HG03060 (cell line): ENCODE data around the gene ZNF598.

Experiments used
- ATAC-seq: cut with Tn5 transposase; IDR thresholded peaks from one replicate; pipeline ENCODE4 v1.9.1; 2021; ENCODE audit warnings: low read depth, moderate number of reproducible peaks; ENCODE audit not compliant: unreplicated experiment

Gene ZNF598

GRCh38 chr16:2009791-2010510 lies at the start of gene ZNF598:
ZNF598 (minus strand) TSS chr16:2009821.
- no peak for ATAC-seq

- ATAC-seq: no peak
Observed at GRCh38 chr16:2058872-2059271, 49.3 kb upstream of the ZNF598 start.

GRCh38 chr16:2058420-2058819 lies 48.8 kb upstream of the ZNF598 start:
- no peak for ATAC-seq

- no peak for ATAC-seq
Observed at GRCh38 chr16:2057438-2057837, 47.8 kb upstream of the ZNF598 start.

DNA sequence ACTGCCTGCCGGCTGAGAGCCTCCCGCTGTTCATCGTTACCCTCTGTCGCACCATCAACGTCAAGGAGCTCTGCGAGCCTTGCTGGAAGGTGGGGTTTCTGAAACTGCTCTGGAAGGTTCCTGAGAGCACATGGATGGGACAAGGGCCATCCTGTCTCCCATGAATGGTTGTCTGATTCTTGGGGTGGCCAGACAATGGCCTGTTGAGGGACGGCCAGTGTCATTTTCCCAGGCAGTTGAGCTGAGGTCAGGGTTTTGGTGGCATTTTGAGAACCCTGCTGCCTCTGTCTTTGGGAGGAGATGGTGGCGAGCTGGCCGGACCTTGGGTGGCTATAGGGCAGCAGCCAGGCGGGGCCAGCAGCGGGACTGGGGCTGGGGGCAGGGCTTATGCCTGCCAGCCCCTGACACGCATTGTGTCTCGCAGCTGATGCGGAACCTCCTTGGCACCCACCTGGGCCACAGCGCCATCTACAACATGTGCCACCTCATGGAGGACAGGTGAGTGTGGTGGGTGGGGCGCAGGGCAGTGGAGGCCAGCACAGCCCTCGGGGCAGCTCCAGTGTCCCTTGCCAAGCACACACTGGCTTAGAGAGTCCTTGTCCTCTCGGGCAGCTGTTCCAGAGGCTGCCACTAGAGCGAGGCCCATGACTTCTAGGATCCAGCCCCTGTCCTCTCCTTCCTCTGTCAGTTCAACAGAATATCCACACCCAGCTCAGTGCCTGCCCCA lies 47.2 kb upstream of the ZNF598 start:
- ATAC-seq: no peak

DNA sequence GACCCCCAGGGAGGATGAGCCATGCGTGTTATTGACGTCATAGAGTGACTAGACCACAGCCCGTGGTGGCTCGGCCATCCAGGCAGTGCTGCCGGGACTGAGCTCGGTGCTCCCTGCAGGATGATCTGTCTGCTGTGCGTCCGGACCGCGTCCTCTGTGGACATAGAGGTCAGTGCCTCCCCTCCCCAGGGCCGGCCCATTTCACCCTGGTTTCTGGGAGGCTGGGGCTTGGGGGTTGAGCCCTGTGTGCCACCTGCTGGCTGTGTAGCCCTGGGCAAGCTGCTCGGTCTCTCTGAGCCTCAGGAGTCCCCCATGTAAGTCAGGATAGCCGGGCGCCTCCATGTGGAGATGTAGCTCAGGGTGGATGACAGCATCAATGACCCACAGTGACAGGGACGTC lies 46.5 kb upstream of the ZNF598 start:
- ATAC-seq: no peak

DNA sequence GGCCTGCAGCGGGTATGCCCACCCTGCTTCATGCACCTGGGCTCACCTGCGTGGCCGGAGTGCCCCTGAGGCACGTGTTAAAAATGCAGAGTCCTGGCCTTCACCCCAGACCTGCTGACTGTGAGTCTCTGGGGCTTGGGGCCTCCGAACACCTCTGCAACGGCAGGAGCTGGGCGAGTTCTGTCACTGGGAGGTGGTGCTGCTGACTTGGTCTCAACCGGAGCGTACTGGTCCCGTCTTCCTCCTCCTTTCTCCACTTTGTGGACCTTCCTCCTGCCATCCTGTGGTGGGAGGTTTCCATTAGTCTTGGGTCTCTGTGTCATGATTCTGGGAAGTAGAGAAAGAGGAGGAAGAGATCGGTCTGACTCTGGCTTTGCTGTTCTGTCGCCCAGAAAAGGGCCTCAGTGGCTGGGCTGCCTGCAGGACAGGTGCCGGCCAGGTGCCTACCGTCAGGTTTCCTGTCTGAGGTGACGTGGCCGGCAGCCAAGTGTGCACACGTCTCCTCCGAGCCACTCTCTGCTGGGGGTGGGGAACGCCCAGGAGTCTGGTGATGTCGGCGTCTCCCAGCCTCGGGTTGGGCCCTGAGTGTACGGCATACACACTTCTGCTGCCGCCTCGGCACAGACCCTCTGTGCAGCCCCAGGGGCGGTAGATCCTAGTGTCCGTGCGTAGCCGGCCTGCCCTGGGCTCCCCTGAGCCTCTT lies 45.1 kb upstream of the ZNF598 start:
- no peak for ATAC-seq

DNA sequence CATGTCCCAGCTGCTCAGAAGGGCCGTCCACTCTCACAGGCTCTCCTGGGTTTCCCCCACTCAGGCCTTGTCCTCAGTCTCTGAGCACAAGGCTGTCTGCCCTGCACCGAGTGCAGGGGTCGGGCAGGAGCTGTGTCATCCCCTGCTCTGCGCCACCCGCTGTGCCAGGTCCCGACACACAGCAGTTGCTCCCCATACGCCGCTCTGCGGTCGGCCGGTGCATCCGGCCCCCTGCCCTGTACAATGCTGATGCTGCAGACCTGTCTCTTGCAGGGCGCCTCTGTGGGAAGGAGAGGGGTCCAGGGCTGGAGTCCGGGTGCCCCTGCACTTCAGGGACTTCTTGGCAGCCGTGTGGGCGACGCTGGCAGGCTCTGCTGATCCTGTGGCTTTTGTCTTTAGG lies 44.3 kb upstream of the ZNF598 start:
- no peak for ATAC-seq

- ATAC-seq: no peak
Observed at GRCh38 chr16:2053211-2053610, 43.6 kb upstream of the ZNF598 start.

DNA sequence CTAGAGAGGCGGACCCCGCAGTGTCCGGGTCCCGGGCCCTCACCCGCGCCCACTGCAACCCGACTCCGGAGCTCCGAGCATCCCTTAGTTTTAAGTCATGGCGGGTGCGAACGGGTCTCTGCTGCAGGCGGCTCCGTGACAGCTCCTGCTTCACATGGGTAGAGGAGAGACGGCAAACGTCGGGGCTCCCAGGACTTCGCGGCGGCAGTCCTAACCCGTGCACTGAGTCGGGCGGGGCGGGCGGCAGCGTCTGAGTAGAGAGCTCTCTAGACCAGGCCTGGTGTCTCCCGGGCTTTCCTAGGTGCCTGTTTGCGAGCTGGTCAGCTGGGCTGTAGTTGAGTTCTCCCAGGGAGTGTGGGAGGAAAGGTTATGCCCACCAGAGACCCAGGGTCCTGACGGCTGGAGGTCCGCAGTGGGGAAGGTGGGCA lies 38.5 kb upstream of the ZNF598 start:
- no peak for ATAC-seq

GRCh38 chr16:2047330-2048115 lies 37.9 kb upstream of the ZNF598 start, which contains the start of the genes NTHL1 and TSC2:
NTHL1 (minus strand) TSS chr16:2047834; CDS start chr16:2047823, 11 bp downstream.
TSC2 (plus strand) TSS chr16:2047985; CDS start chr16:2048616, 631 bp downstream.
- ATAC-seq: peak; percentile 94

DNA sequence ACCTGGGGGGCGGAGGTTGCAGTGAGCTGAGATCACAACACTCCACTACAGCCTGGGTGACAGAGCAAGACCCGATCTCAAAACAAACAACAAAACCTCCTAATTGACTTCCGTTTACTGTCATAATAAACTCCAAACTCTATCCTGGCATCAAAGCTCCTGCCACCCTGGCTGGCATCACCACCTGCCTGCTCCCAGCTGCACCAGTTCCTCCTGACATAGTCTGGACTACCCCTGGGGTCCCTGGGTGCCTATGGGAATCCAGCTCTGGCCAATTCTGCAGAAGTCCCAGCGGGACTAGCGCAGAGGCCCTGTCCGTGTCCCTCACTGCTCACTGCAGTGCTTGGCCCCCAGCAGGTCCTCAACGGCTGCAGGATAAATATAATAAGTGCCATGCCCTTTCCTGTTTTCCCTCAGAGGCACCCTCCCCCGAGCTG lies 37.3 kb upstream of the ZNF598 start:
- no peak for ATAC-seq

DNA sequence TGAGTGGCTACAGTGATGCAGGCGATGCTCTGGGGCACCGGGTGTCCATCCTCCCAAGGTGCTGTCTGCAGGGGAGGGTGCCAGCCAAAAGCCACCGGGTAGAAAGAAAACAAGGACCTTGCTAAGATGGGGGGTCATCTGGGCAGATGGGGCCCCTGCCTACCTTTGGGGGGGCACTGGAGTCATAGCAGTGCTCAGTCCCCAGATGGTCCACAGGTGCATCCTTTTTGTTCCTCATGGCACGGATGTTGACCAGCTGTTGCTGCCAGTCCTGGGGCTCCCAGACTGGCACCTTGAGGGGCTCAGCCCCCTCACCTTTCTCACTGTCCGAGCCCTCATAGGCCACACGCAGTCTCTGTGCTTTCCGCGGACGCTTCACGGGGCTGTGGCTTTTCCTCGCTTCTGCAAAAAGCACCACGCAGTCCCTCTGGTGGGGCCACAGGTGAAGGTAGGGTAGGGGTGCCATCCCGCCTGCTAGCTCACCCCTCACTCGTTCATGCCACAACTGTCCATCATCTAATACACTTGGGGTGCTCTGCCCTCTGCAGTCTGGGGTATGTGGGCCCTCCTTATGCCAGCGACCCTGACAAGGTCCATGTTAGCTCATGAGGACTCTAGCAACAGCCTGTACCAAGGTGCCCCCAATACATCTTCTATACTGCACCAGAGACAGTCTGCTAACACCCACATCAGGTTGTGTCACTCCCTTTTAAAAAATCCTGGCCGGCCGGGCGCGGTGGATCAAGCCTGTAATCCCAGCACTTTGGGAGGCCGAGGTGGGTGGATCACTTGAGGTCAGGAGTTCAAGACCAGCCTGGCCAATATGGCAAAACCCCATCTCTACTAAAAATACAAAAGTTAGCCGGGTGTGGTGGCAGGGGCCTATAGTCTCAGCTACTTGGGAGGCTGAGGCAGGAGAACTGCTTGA lies 36.6 kb upstream of the ZNF598 start:
- ATAC-seq: no peak

DNA sequence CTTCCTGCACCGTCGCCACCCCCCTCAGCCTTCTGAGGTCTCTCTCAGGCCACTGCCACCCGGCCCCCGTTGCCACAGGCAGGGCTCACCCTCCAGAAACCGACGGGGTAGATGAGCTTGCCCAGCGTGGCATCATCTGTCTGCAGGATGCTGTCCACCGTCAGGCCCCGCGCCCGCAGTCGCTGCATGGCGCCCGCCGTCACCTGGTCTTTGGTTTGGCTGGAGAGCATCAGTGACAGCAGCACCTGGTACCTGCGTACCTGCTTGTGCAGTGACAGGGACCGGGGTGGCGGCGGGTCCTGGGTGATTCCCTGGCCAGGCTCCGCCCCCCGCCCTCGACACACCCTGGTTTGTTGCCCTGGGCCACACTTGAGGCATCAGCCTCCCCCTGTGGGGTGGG lies 34.9 kb upstream of the ZNF598 start:
- ATAC-seq: no peak

- no peak for ATAC-seq
Observed at GRCh38 chr16:2043667-2044451, 34.2 kb upstream of the ZNF598 start.

DNA sequence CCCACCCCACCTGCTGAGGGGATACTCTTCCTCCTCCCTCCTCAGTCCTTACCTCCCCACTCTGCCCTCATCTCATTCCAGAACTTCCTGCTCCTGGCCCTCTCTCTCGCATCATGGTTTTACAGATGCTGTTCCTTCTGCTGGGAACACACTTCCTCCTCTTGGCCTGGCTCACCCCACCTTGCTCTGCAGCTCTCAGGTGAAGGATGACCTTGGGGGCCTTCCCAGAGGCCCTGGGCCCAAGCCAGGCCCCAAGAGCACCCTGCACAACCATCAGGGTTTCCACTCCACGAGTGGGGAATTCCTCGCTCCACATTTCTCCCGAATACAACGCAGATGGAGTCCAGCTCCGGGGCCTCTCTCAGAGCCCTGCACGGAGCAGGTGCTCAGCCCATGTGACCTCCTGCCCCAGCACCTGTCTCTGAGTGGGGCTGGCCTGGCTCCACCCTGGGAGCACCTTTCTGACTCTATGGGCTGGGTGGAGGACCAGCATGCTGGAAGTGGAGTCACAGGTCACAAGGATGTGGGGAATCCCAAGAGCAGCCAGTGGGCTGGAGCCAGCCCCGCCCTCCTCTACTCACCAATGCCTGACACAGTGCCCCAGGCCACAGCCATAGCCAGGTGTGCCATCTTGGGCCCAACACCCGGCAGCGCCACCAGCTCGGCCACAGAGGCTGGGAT lies 33.5 kb upstream of the ZNF598 start:
- ATAC-seq: no peak

DNA sequence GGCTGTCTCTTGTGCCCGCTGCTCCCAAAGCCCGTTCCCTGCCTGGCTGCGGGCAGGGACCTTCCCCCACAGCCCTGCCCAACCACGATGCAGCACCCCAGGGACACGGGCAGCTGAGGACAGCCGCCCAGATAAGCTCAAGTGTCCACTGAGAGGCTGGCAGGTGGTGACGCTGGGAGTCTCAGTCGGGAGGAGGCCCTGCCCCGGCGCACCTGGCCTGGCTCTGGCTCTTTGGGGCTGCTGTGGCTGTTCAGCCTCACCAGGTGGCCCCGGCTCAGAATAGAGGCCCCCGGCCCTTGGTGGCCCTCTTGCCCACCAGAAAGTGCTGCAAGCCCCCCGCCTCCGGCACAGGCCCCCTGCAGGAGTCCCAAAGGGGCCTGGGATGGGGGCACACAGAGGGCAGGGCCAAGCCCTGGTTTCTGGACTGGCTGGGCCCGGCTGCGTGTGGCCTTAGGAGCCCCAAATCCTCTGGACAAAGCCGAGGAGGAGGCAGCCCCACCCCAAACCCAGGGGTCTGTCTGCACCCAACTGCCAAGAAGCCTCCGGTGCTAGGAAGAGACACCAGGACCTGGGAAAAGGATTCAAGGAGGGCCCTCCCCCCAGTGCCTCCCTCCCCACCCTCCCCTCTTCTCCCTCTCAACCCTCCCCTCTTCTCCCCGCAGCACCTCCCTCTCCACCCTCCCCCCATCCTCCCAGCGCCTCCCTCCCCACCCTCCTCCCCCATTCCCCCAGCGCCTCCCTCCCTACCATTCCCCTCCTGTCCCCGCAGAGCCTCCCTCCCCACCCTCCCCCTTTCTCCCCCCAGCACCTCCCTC lies 32.8 kb upstream of the ZNF598 start:
- no peak for ATAC-seq
